IMR-90 (cell line): ENCODE data around the gene ICAM4. TPM values are rescaled to one million over a fixed set of nuclear protein-coding genes. Genes with fewer than 3 reads are reported as not detected.
A peak's percentile ranks its signal among the peaks of the same experiment; 100 is the strongest.

ENCODE experiments used
- ATAC-seq: fragments of 200-7000 bp; cut with Tn5 transposase; 2 replicates; pipeline ENCODE4 v1.9.1; 2020; ENCODE audit warnings: low read depth, mild to moderate bottlenecking, moderate library complexity
- BruUV-seq: library from RNA; stranded (reverse); fragments of 400-500 nt; replicated peaks from 2 replicates; lab custom pipeline; 2021; lab: Mats Ljungman, UMichigan
- CTCF ChIA-PET: fragments of 300-600 bp; formaldehyde crosslinking; extraction: SDS; loops from one replicate; lab custom pipeline; 2021; ENCODE audit warnings: antibody characterized with exemption; lab: Yijun Ruan, JAX
- POLR2A ChIA-PET: fragments of 300-600 bp; sonication (Branson Sonifier 250); formaldehyde crosslinking; loops from one replicate; lab custom pipeline; 2022; ENCODE audit warnings: antibody characterized with exemption; ENCODE audit not compliant: unreplicated experiment; lab: Charles Lee
- DNase-seq: peaks from one replicate; pipeline ENCODE4 v3.0.0; 2013
- H2AFZ ChIP-seq: replicated peaks from 2 replicates; pipeline ENCODE3; 2013; ENCODE audit warnings: low read length, mild to moderate bottlenecking; ENCODE audit not compliant: poor library complexity
- H2AK5ac ChIP-seq: 2 replicates; pipeline ENCODE4 v1.6.1; 2013; ENCODE audit warnings: low read depth, low read length, inconsistent platforms
- H2AK9ac ChIP-seq: replicated peaks from 2 replicates; pipeline ENCODE3; 2013; ENCODE audit warnings: mild to moderate bottlenecking, low read depth, low read length, moderate library complexity; ENCODE audit not compliant: poor library complexity
- H2BK120ac ChIP-seq: 2 replicates; pipeline ENCODE4 v1.6.1; 2013; ENCODE audit warnings: low read depth, low read length, inconsistent platforms
- H2BK15ac ChIP-seq: 3 replicates; pipeline ENCODE4 v1.6.1; 2013; ENCODE audit warnings: low read depth, low read length, inconsistent platforms
- H2BK20ac ChIP-seq: 2 replicates; pipeline ENCODE4 v1.6.1; 2013; ENCODE audit warnings: low read depth, mild to moderate bottlenecking, inconsistent platforms, low read length, moderate library complexity
- H2BK5ac ChIP-seq: 2 replicates; pipeline ENCODE4 v1.6.1; 2013; ENCODE audit warnings: mild to moderate bottlenecking, low read depth, low read length, inconsistent platforms; ENCODE audit not compliant: poor library complexity, severe bottlenecking
- H3K14ac ChIP-seq: replicated peaks from 2 replicates; pipeline ENCODE4 v1.6.1; 2013; ENCODE audit warnings: low read depth, low read length, inconsistent platforms
- H3K18ac ChIP-seq: 2 replicates; pipeline ENCODE4 v1.6.1; 2013; ENCODE audit warnings: low read depth, low read length, control low read depth
- H3K23ac ChIP-seq: 2 replicates; pipeline ENCODE4 v1.6.1; 2013; ENCODE audit warnings: low read depth, low read length, inconsistent platforms
- H3K27ac ChIP-seq: 2 replicates; pipeline ENCODE4 v1.5.1; 2013; ENCODE audit warnings: mild to moderate bottlenecking, control low read depth, low read length; ENCODE audit not compliant: insufficient read depth
- H3K27me3 ChIP-seq: 2 replicates; pipeline ENCODE4 v1.6.1; 2013; ENCODE audit warnings: low read length; ENCODE audit not compliant: control insufficient read depth, insufficient read depth
- H3K36me3 ChIP-seq: 2 replicates; pipeline ENCODE4 v1.6.1; 2013; ENCODE audit warnings: low read length, mixed read lengths; ENCODE audit not compliant: control insufficient read depth, insufficient read depth
- H3K4ac ChIP-seq: 2 replicates; pipeline ENCODE4 v1.6.1; 2013; ENCODE audit warnings: low read depth, low read length, inconsistent platforms
- H3K4me1 ChIP-seq: 2 replicates; pipeline ENCODE4 v1.6.1; 2013; ENCODE audit warnings: low read length, mixed read lengths; ENCODE audit not compliant: control insufficient read depth, insufficient read depth
- H3K4me2 ChIP-seq: 2 replicates; pipeline ENCODE4 v1.6.1; 2013; ENCODE audit warnings: low read depth, mild to moderate bottlenecking, control low read depth, low read length, moderate library complexity
- H3K4me3 ChIP-seq: 2 replicates; pipeline ENCODE4 v1.5.1; 2013; ENCODE audit warnings: low read depth, mild to moderate bottlenecking, control low read depth, low read length, moderate library complexity; ENCODE audit not compliant: insufficient read depth
- H3K56ac ChIP-seq: 2 replicates; pipeline ENCODE4 v1.6.1; 2013; ENCODE audit warnings: low read length, inconsistent platforms; ENCODE audit not compliant: insufficient read depth; ENCODE audit errors: extremely low read depth
- H3K79me1 ChIP-seq, 2 experiments: 2 replicates each; pipeline ENCODE4 v1.6.1; 2013; ENCODE audit warnings: low read length in 2 of 2, inconsistent platforms in 1 of 2, low read depth in 1 of 2
- H3K9ac ChIP-seq: 2 replicates; pipeline ENCODE4 v1.6.1; 2013; ENCODE audit warnings: low read depth, low read length, control low read depth
- H3K9me1 ChIP-seq: 2 replicates; pipeline ENCODE4 v1.6.1; 2013; ENCODE audit warnings: low read length, inconsistent platforms; ENCODE audit not compliant: insufficient read depth
- H3K9me3 ChIP-seq: 2 replicates; pipeline ENCODE4 v1.6.1; 2013; ENCODE audit warnings: low read length; ENCODE audit not compliant: control insufficient read depth, insufficient read depth
- H4K20me1 ChIP-seq: 2 replicates; pipeline ENCODE4 v1.6.1; 2013; ENCODE audit warnings: low read length, inconsistent platforms; ENCODE audit not compliant: insufficient read depth
- H4K5ac ChIP-seq: 2 replicates; pipeline ENCODE4 v1.6.1; 2013; ENCODE audit warnings: mild to moderate bottlenecking, low read depth, low read length, control low read depth
- H4K8ac ChIP-seq, 2 experiments: 2 replicates each; pipeline ENCODE4 v1.6.1; 2013; ENCODE audit warnings: low read depth in 2 of 2, low read length in 2 of 2, control low read depth in 1 of 2, inconsistent platforms in 1 of 2
- H4K91ac ChIP-seq: 2 replicates; pipeline ENCODE4 v1.6.1; 2013; ENCODE audit warnings: low read depth, low read length, inconsistent platforms; ENCODE audit not compliant: insufficient read depth
- CTCF ChIP-seq: conservative IDR thresholded peaks from 2 replicates; pipeline ENCODE4 v1.5.1; 2012; ENCODE audit warnings: mild to moderate bottlenecking, low read depth, low read length, improper control_type of control experiment
- POLR2A ChIP-seq: IDR thresholded peaks from 2 replicates; pipeline ENCODE4 v1.6.1; 2012; ENCODE audit warnings: mild to moderate bottlenecking, low read depth, low read length
- RAD21 ChIP-seq: IDR thresholded peaks from 2 replicates; pipeline ENCODE4 v1.6.1; 2012; ENCODE audit warnings: low read length, improper control_type of control experiment
- SMC3 ChIP-seq: fragments of 150-350 bp; IDR thresholded peaks from 2 replicates; pipeline ENCODE4 v1.6.1; 2016; ENCODE audit warnings: low read depth, mild to moderate bottlenecking, antibody characterized with exemption, low read length, moderate library complexity
- WGBS, 2 experiments: methylation state at CpG; one replicate each; pipeline versions ENCODE4 v1.1.5 to v1.1.7; 2013; ENCODE audit warnings: missing lambda C conversion rate in 2 of 2; ENCODE audit not compliant: insufficient read length in 1 of 2; ENCODE audit errors: extremely low coverage in 2 of 2; 5-methylcytosine and 5-hydroxymethylcytosine counted together
- dilution Hi-C: fragments of 300-500 bp; cut with HindIII; formaldehyde crosslinking; loops from one replicate; pipeline ENCODE4 v1.14.3; 2018; ENCODE audit warnings: low sequenced_read_pairs; ENCODE audit not compliant: unreplicated experiment
- in situ Hi-C: fragments of 300-500 bp; cut with MboI; formaldehyde crosslinking; loops from 3 replicates; pipeline ENCODE4 v1.14.3; 2019; ENCODE audit warnings: low sequenced_read_pairs, inconsistent platforms, mixed read lengths
- intact Hi-C: fragments of 100-400 bp; cut with micrococcal nuclease; formaldehyde crosslinking; loops from 2 replicates; pipeline ENCODE4 v1.10.0; 2022
- polyA plus RNA-seq, 3 experiments: library from polyadenylated mRNA; depleted of rRNA; stranded (reverse); fragments of >200 nt; gene quantifications; 2 replicates each; pipeline ENCODE4 v1.2.3, GENCODE V29; 2012; ENCODE audit warnings: low replicate concordance in 1 of 3
- total RNA-seq: library from RNA; depleted of rRNA; stranded (reverse); fragments of >200 nt; gene quantifications from 2 replicates; pipeline ENCODE4 v1.2.3, GENCODE V29; 2012

The ICAM4 gene
- total and polyA plus RNA-seq, 2 of the 4 experiments (the other 2 are of a cell fraction), result 2.3 to 4.0 TPM

DNA sequence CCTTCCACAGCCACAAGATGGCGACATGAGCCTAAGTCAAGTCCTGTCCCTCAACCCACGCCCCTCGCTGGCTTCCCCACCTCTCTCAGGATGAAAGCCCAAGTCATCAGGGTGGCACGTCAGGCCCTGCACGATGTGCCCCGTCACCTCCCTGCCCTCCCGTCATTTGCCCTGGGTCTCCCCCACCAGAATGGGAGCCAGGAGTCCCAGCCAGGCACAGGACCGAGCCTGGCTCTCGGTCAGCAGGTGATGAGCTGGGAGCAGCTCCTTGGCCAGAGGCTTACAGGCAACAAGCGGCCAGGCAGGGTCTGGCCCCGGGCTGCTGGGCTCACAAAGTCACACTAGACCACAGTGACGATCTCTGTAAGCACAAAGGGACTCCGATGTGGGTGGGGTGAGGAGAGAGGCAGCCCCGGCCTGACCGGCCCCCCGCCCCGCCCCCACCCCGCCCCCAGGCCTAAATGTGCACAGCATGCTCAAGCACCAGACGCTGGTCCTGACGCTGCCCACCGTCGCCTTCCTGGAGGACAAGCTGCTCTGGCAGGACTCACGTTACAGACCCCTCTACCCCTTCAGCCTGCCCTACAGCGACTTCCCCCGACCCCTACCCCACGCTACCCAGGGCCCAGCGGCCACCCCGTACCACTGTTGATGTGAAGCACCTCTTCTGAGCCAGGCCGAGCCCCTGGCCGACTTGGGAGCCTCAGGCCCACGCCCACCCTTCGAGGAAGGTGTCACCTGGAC, 27.4 kb upstream of the ICAM4 start:
- H3K27me3 ChIP-seq, result no peaks in the 10 kb centered on the region
- H3K9me1 ChIP-seq, result no peaks in the 10 kb centered on the region
- no peak overlapping the region for H4K91ac ChIP-seq
- H2BK20ac ChIP-seq, result no peak overlapping the region
- ChIA-PET POLR2A (interaction anchor here (0.6 kb wide), 1 partner anchor 14 kb away, joined by 3 read pairs; no protein-coding TSS in a partner anchor), CTCF (interaction anchor here (1.0 to 2.5 kb wide), 5 partner anchors 9 to 328 kb away, joined by 3 to 7 read pairs (median 6); no protein-coding TSS in a partner anchor)
- H3K4me2 ChIP-seq, result no peak overlapping the region
- BruUV-seq, result no TSS peak
- no peak overlapping the region for H3K27ac ChIP-seq
- no peak overlapping the region for H3K56ac ChIP-seq
- H3K18ac ChIP-seq, result no peak overlapping the region
- WGBS, 2 experiments, result 72% methylated on average over 14 of the region's 32 CpGs; no CpG with 5 or more reads in 1 of the 2 experiments
- H2AK5ac ChIP-seq, result no peak overlapping the region
- TF ChIP-seq CTCF (peak; percentile 79), SMC3 (peak; percentile 62), RAD21 (peak; percentile 81), POLR2A (no peak)
- H3K79me1 ChIP-seq, result peaks cover 6 to 7% of the 10 kb centered on the region in 2 experiments; a peak in 2 of 4 replicates
- ATAC-seq (peak; percentile 85), DNase-seq (peak; percentile 85)
- H4K8ac ChIP-seq, result no peak overlapping the region
- no peak overlapping the region for H3K9ac ChIP-seq
- H3K4me3 ChIP-seq, result no peak overlapping the region
- H2AFZ ChIP-seq, result peak overlapping the region; percentile 39
- intact Hi-C loops, result loop anchor here (1.0 to 10.0 kb wide), 2 partner anchors 130 to 235 kb away; no protein-coding TSS in a partner anchor
- in situ Hi-C loops, result no loop called here
- no peak overlapping the region for H3K14ac ChIP-seq
- no peak overlapping the region for H2BK15ac ChIP-seq
- no peak overlapping the region for H2BK120ac ChIP-seq
- H2AK9ac ChIP-seq, result peak overlapping the region; percentile 19
- H4K5ac ChIP-seq, result no peak overlapping the region
- no peaks in the 10 kb centered on the region for H3K4me1 ChIP-seq
- H2BK5ac ChIP-seq, result no peak overlapping the region
- dilution Hi-C loops, result no loop called here
- H3K23ac ChIP-seq, result no peak overlapping the region
- H4K20me1 ChIP-seq, result no peaks in the 10 kb centered on the region
- no peaks in the 10 kb centered on the region for H3K9me3 ChIP-seq
- H3K36me3 ChIP-seq, result peaks cover 34% of the 10 kb centered on the region
- H3K4ac ChIP-seq, result no peak overlapping the region
